ENCODE data around the gene MIP. TPM values are rescaled to one million over a fixed set of nuclear protein-coding genes. Genes with fewer than 3 reads are reported as not detected.

Gene MIP
- total RNA-seq, 1 donor from 2014 or later: not detected

DNA sequence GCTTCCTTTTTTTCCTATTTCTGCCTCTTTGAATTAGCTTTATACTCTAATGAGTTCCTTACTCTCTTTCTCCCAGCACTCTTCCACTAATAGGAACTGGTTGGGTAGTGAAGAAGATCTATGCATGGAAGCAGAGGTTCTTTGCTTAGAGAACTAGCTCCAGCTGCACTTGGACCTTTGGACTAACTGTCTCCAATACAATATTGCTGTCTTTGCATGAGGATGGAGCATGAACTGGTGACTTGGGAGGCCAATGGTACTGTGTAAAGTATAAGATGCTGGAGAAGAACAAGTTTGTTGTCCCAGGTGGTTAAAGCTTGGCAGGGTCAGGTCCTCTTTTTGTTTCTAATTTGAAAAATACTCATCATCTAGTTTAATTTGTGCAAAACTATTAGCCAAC lies 35.9 kb upstream of the MIP start:
- ATAC-seq (no peak), DNase-seq (no peak)
- TF ChIP-seq, protein P1, sequence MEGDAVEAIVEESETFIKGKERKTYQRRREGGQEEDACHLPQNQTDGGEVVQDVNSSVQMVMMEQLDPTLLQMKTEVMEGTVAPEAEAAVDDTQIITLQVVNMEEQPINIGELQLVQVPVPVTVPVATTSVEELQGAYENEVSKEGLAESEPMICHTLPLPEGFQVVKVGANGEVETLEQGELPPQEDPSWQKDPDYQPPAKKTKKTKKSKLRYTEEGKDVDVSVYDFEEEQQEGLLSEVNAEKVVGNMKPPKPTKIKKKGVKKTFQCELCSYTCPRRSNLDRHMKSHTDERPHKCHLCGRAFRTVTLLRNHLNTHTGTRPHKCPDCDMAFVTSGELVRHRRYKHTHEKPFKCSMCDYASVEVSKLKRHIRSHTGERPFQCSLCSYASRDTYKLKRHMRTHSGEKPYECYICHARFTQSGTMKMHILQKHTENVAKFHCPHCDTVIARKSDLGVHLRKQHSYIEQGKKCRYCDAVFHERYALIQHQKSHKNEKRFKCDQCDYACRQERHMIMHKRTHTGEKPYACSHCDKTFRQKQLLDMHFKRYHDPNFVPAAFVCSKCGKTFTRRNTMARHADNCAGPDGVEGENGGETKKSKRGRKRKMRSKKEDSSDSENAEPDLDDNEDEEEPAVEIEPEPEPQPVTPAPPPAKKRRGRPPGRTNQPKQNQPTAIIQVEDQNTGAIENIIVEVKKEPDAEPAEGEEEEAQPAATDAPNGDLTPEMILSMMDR (IDR thresholded peaks at IDR 0.05): no peak
- Histone ChIP-seq H3K4me3 (no peak overlapping the region), H3K4me1 (peaks cover 18% of the 10 kb centered on the region), H3K36me3 (no peaks in the 10 kb centered on the region), H3K27ac (no peak overlapping the region), H3K27me3 (ENCODE audit: low read depth) (no peaks in the 10 kb centered on the region), H3K9me3 (no peaks in the 10 kb centered on the region)
- intact Hi-C loops (cut with DNase I): no loop called here

- Histone ChIP-seq H3K27me3 (ENCODE audit: low read depth) (no peaks in the 10 kb centered on the region), H3K4me3 (peak within 1 kb of the TSS; percentile 74), H3K36me3 (no peaks in the 10 kb centered on the region), H3K4me1 (peaks cover 18% of the 10 kb centered on the region), H3K9me3 (no peaks in the 10 kb centered on the region), H3K27ac (no peak within 1 kb of the TSS)
- TF ChIP-seq, protein P1 (IDR thresholded peaks at IDR 0.05): no peak
- DNase-seq (peak; percentile 82), ATAC-seq (peak; percentile 97 to 98)
- intact Hi-C loops (cut with DNase I): no loop called here
These were observed 33.8 kb upstream of the MIP start, which contains the start of gene GLS2 for GRCh38 chr12:56488041-56488955. TSS of gene GLS2 (minus strand) at chr12:56488161. CDS start at chr12:56488118, 43 bp downstream.

GRCh38 chr12:56487448-56488040 lies 33.1 kb upstream of the MIP start:
- Histone ChIP-seq H3K27me3 (ENCODE audit: low read depth) (no peaks in the 10 kb centered on the region), H3K36me3 (no peaks in the 10 kb centered on the region), H3K9me3 (no peaks in the 10 kb centered on the region), H3K4me1 (peaks cover 18% of the 10 kb centered on the region), H3K4me3 (peak overlapping the region; percentile 74), H3K27ac (no peak overlapping the region)
- peak; percentile 68 for DNase-seq
- TF ChIP-seq, protein P1 (IDR thresholded peaks at IDR 0.05): no peak
- intact Hi-C loops (cut with DNase I): no loop called here
- ATAC-seq: peak; percentile 68 to 70

GRCh38 chr12:56486694-56487093 lies 32.2 kb upstream of the MIP start:
- DNase-seq (no peak), ATAC-seq (no peak)
- no peak overlapping the region for H3K4me3 ChIP-seq
- H3K4me1 ChIP-seq: peaks cover 18% of the 10 kb centered on the region
- no peaks in the 10 kb centered on the region for H3K27me3 ChIP-seq (ENCODE audit: low read depth)
- H3K9me3 ChIP-seq: no peaks in the 10 kb centered on the region
- TF ChIP-seq, protein P1 (IDR thresholded peaks at IDR 0.05): no peak
- intact Hi-C loops (cut with DNase I): no loop called here
- no peaks in the 10 kb centered on the region for H3K36me3 ChIP-seq
- no peak overlapping the region for H3K27ac ChIP-seq

DNA sequence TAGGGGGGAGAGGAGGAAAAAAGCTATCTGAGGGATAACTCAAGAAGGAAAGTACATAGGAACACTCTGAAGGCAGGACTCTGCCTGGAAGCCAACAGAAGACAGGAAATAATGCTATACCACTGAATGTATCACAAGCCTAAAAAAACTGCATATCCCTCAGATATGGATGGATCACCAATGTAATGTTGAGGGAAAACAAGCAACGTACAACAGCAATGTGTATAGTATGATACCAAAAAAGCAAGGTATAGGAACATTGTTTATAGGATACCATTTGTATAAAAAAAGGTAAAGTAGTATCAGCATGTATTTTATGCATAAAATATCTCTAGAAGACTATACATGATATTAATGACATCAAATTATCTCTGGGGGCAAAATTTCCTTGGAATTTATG lies 30.1 kb upstream of the MIP start:
- H3K36me3 ChIP-seq: no peaks in the 10 kb centered on the region
- H3K9me3 ChIP-seq: no peaks in the 10 kb centered on the region
- no peak for DNase-seq
- H3K27ac ChIP-seq: no peak overlapping the region
- no peak for ATAC-seq
- intact Hi-C loops (cut with DNase I): no loop called here
- H3K27me3 ChIP-seq (ENCODE audit: low read depth): no peaks in the 10 kb centered on the region
- H3K4me1 ChIP-seq: peaks cover 18% of the 10 kb centered on the region
- H3K4me3 ChIP-seq: no peak overlapping the region
- TF ChIP-seq, protein P1 (IDR thresholded peaks at IDR 0.05): no peak
